H9 (cell line): ENCODE results near the gene AP2S1. TPM values are rescaled to one million over a fixed set of nuclear protein-coding genes. Genes with fewer than 3 reads are reported as not detected.

Experiments
- DNase-seq: peaks from one replicate; pipeline ENCODE4 v3.0.0-alpha.2; 2017
- H2AFZ ChIP-seq: one replicate; pipeline ENCODE4 v1.6.1; 2013; ENCODE audit warnings: mild to moderate bottlenecking, low read length, control low read depth, moderate library complexity
- H2AK5ac ChIP-seq: 2 replicates; pipeline ENCODE4 v1.6.1; 2013; ENCODE audit warnings: low read length, control low read depth, mixed read lengths; ENCODE audit not compliant: insufficient read length
- H2BK120ac ChIP-seq: one replicate; pipeline ENCODE4 v1.6.1; 2013; ENCODE audit warnings: low read depth, mild to moderate bottlenecking, low read length, control low read depth, inconsistent platforms; ENCODE audit not compliant: poor library complexity, severe bottlenecking
- H2BK12ac ChIP-seq: 2 replicates; pipeline ENCODE4 v1.6.1; 2013; ENCODE audit warnings: low read length, control low read depth, mixed read lengths, low read depth; ENCODE audit not compliant: insufficient read length
- H2BK15ac ChIP-seq: 2 replicates; pipeline ENCODE4 v1.6.1; 2013; ENCODE audit warnings: low read depth, low read length, control low read depth
- H2BK20ac ChIP-seq: one replicate; pipeline ENCODE4 v1.6.1; 2013; ENCODE audit warnings: low read depth, mild to moderate bottlenecking, low read length, control low read depth, inconsistent platforms; ENCODE audit not compliant: poor library complexity, severe bottlenecking
- H2BK5ac ChIP-seq: 2 replicates; pipeline ENCODE4 v1.6.1; 2013; ENCODE audit warnings: low read length, control low read depth, mixed read lengths; ENCODE audit not compliant: insufficient read length
- H3K14ac ChIP-seq: 2 replicates; pipeline ENCODE4 v1.6.1; 2013; ENCODE audit warnings: low read length, control low read depth; ENCODE audit not compliant: insufficient read depth
- H3K18ac ChIP-seq: 2 replicates; pipeline ENCODE4 v1.6.1; 2013; ENCODE audit warnings: low read depth, mild to moderate bottlenecking, mixed read lengths, low read length, control low read depth; ENCODE audit not compliant: insufficient read length
- H3K23ac ChIP-seq: 2 replicates; pipeline ENCODE4 v1.6.1; 2013; ENCODE audit warnings: low read length, control low read depth, mixed read lengths, low read depth; ENCODE audit not compliant: insufficient read length
- H3K23me2 ChIP-seq: 2 replicates; pipeline ENCODE4 v1.6.1; 2013; ENCODE audit warnings: low read depth, mild to moderate bottlenecking, mixed read lengths, low read length, control low read depth; ENCODE audit not compliant: insufficient read length, poor library complexity, severe bottlenecking
- H3K27ac ChIP-seq: 2 replicates; pipeline ENCODE4 v1.5.1; 2013; ENCODE audit warnings: low read length, control low read depth, mixed read lengths, low read depth; ENCODE audit not compliant: insufficient read length
- H3K27me3 ChIP-seq: 2 replicates; pipeline ENCODE4 v1.6.1; 2013; ENCODE audit warnings: low read length, control low read depth, inconsistent platforms; ENCODE audit not compliant: insufficient read depth
- H3K4ac ChIP-seq: 2 replicates; pipeline ENCODE4 v1.6.1; 2013; ENCODE audit warnings: low read depth, mild to moderate bottlenecking, control low read depth, inconsistent platforms, low read length, moderate library complexity
- H3K4me1 ChIP-seq: 2 replicates; pipeline ENCODE4 v1.6.1; 2013; ENCODE audit warnings: low read length, control low read depth, inconsistent platforms; ENCODE audit not compliant: insufficient read depth
- H3K4me2 ChIP-seq: 2 replicates; pipeline ENCODE4 v1.6.1; 2013; ENCODE audit warnings: low read length, control low read depth, mixed read lengths; ENCODE audit not compliant: insufficient read length, insufficient read depth
- H3K56ac ChIP-seq: 2 replicates; pipeline ENCODE4 v1.6.1; 2013; ENCODE audit warnings: low read depth, mild to moderate bottlenecking, mixed read lengths, low read length, control low read depth; ENCODE audit not compliant: insufficient read length
- H3K79me1 ChIP-seq: 2 replicates; pipeline ENCODE4 v1.6.1; 2013; ENCODE audit warnings: low read depth, mild to moderate bottlenecking, moderate library complexity, low read length, control low read depth, inconsistent platforms; ENCODE audit not compliant: insufficient read depth, poor library complexity, severe bottlenecking
- H3K79me2 ChIP-seq: 2 replicates; pipeline ENCODE4 v1.6.1; 2013; ENCODE audit warnings: low read length, control low read depth, inconsistent platforms; ENCODE audit not compliant: insufficient read depth
- H3K9ac ChIP-seq: 2 replicates; pipeline ENCODE4 v1.6.1; 2013; ENCODE audit warnings: low read length, control low read depth, mixed read lengths; ENCODE audit not compliant: insufficient read length; ENCODE audit errors: extremely low read depth
- H3K9me3 ChIP-seq: one replicate; pipeline ENCODE4 v1.6.1; 2013; ENCODE audit warnings: low read depth, low read length, inconsistent platforms; ENCODE audit not compliant: control insufficient read depth
- H3T11ph ChIP-seq: one replicate; pipeline ENCODE4 v1.6.1; 2013; ENCODE audit warnings: mild to moderate bottlenecking, low read length, control low read depth, inconsistent platforms
- H4K20me1 ChIP-seq: one replicate; pipeline ENCODE4 v1.6.1; 2013; ENCODE audit not compliant: control insufficient read depth, insufficient read length, insufficient read depth
- H4K5ac ChIP-seq: 2 replicates; pipeline ENCODE4 v1.6.1; 2013; ENCODE audit warnings: low read depth, mild to moderate bottlenecking, mixed read lengths, low read length, control low read depth; ENCODE audit not compliant: insufficient read length
- H4K8ac ChIP-seq: replicated peaks from 2 replicates; pipeline ENCODE4 v1.6.1; 2013; ENCODE audit warnings: low read length, control low read depth, mixed read lengths, low read depth; ENCODE audit not compliant: insufficient read length
- H4K91ac ChIP-seq: 2 replicates; pipeline ENCODE4 v1.6.1; 2013; ENCODE audit warnings: low read depth, mild to moderate bottlenecking, moderate library complexity, mixed read lengths, low read length, control low read depth; ENCODE audit not compliant: insufficient read length
- H3K27ac Mint-ChIP-seq, 3 experiments: 2 replicates in 2 of 3; 3 replicates in 1 of 3; pipeline ENCODE4 v1.8.0; 2020 to 2021; ENCODE audit warnings: mixed read lengths in 3 of 3, mild to moderate bottlenecking in 1 of 3, moderate library complexity in 1 of 3
- H3K27me3 Mint-ChIP-seq: 2 replicates; pipeline ENCODE4 v1.8.0; 2021; ENCODE audit warnings: low read depth, mild to moderate bottlenecking, moderate library complexity, mixed read lengths
- H3K36me3 Mint-ChIP-seq, 3 experiments: 2 replicates in 2 of 3; 3 replicates in 1 of 3; pipeline ENCODE4 v1.8.0; 2020 to 2021; ENCODE audit warnings: low read depth in 3 of 3, mixed read lengths in 3 of 3; ENCODE audit not compliant: insufficient read depth in 1 of 3
- H3K4me1 Mint-ChIP-seq, 2 experiments: 2 replicates each; pipeline ENCODE4 v1.8.0; 2020; ENCODE audit warnings: mixed read lengths in 2 of 2
- H3K4me3 Mint-ChIP-seq, 2 experiments: 2 replicates in 1 of 2; 3 replicates in 1 of 2; pipeline ENCODE4 v1.8.0; 2020 to 2021; ENCODE audit warnings: mild to moderate bottlenecking in 2 of 2, mixed read lengths in 2 of 2, moderate library complexity in 1 of 2
- H3K9me3 Mint-ChIP-seq, 2 experiments: 2 replicates in 1 of 2; 3 replicates in 1 of 2; pipeline ENCODE4 v1.8.0; 2020; ENCODE audit warnings: mild to moderate bottlenecking in 2 of 2, mixed read lengths in 2 of 2, moderate library complexity in 1 of 2
- CTCF ChIP-seq: fragments of 200-600 bp; sonication (generic); conservative IDR thresholded peaks from 3 replicates; pipeline ENCODE4 v1.8.0; 2021; ENCODE audit warnings: antibody characterized with exemption, mild to moderate bottlenecking
- WGBS: extraction: QIAGEN DNeasy Blood & Tissue Kit; methylation state at CpG from one replicate; pipeline ENCODE4 v1.1.7; 2013; ENCODE audit warnings: missing lambda C conversion rate, low lambda C conversion rate, mixed read lengths; ENCODE audit not compliant: insufficient read length; ENCODE audit errors: extremely low coverage; 5-methylcytosine and 5-hydroxymethylcytosine counted together
- total RNA-seq: library from RNA; stranded (reverse); gene quantifications from 2 replicates; pipeline ENCODE4 v1.2.1, GENCODE V29; 2021

The AP2S1 gene
- total RNA-seq, 1 experiment from 2014 or later, result 193 TPM

GRCh38 chr19:46830864-46831263 lies 19.8 kb downstream of the AP2S1 start:
- Mint-ChIP-seq H3K4me1 (no peaks in the 10 kb centered on the region; a peak in 1 of 4 replicates), H3K36me3 (no peaks in the 10 kb centered on the region), H3K9me3 (peaks cover 5% of the 10 kb centered on the region in 2 experiments; a peak in 4 of 5 replicates), H3K27ac (no peak overlapping the region), H3K4me3 (peak overlapping the region in 1 of 2 experiments; percentile 22; a peak in 1 of 5 replicates), H3K27me3 (no peaks in the 10 kb centered on the region; the same call in 1 of the 2 replicates)
- Histone ChIP-seq H3K27me3 (no peaks in the 10 kb centered on the region), H3K18ac (no peak overlapping the region), H3K56ac (no peak overlapping the region), H3K14ac (no peak overlapping the region), H3K4ac (no peak overlapping the region), H3K9me3 (no peaks in the 10 kb centered on the region), H3K79me1 (no peaks in the 10 kb centered on the region), H2BK20ac (no peak overlapping the region), H2BK5ac (no peak overlapping the region), H4K20me1 (no peaks in the 10 kb centered on the region), H3K27ac (no peak overlapping the region), H3K23me2 (no peaks in the 10 kb centered on the region), H3K4me2 (no peak overlapping the region), H3K4me1 (no peaks in the 10 kb centered on the region), H2BK120ac (no peak overlapping the region), H2BK12ac (no peak overlapping the region), H2AFZ (no peak overlapping the region), H3T11ph (no peak overlapping the region), H3K9ac (no peak overlapping the region), H2AK5ac (no peak overlapping the region), H4K5ac (no peak overlapping the region), H4K91ac (no peak overlapping the region), H2BK15ac (no peak overlapping the region), H3K23ac (no peak overlapping the region), H3K79me2 (no peaks in the 10 kb centered on the region), H4K8ac (no peak overlapping the region)
- WGBS, result no CpG with 5 or more reads among the region's 2 CpGs
- no peak for TF ChIP-seq CTCF
- no peak for DNase-seq
